HG03139 (cell line): ENCODE results near the gene C9orf40.

ENCODE experiments used
- ATAC-seq: cut with Tn5 transposase; IDR thresholded peaks from one replicate; pipeline ENCODE4 v1.9.1; 2021; ENCODE audit not compliant: unreplicated experiment

The C9orf40 gene, protein sequence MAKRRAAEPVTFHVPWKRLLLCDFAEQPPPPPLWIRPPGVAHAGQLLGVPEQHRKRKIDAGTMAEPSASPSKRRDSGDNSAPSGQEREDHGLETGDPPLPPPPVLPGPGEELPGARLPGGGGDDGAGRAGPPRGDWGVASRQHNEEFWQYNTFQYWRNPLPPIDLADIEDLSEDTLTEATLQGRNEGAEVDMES

DNA sequence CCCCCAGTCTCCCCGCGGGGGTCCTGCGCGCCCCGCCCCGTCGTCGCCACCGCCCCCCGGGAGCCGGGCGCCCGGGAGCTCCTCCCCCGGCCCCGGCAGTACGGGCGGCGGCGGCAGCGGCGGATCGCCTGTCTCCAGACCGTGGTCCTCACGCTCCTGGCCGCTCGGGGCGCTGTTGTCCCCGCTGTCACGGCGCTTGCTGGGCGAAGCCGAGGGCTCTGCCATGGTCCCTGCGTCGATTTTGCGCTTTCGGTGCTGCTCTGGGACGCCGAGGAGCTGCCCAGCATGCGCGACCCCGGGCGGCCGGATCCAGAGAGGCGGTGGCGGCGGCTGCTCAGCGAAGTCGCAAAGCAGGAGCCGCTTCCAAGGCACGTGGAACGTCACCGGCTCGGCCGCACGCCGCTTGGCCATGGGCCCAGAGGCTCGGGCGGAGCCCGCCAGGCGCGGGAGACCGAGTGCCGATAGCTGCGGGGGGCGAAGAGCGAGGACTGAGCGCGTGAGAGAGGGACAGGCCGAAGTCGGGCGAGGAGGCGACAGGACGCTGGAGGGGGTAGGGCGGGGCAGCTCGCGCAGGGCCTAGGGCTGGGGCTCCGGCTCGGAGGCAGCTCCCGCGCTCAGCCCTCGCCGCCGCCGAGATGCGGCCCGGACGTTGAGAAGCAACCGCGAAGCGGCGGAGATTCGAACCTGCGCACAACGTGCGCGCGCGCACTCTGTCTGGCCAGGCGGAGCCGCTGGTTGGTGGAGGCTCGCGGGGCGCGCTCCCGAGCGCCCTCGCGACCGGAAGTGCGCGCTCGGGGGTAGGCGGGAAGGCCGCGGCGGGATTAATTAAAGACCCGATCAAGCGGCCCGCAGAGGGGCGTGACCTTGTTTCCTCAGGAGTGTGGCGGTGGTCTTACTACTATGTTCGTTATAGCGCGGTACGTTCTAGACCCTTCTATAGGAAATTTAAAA, at the start of gene C9orf40:
C9orf40 (minus strand) TSS at position 712 of the 951 bp plus-strand sequence; CDS start at position 411, 301 bp downstream.
- ATAC-seq: peak; percentile 88

- peak; percentile 69 for ATAC-seq
Observed at GRCh38 chr9:75001719-75002421, 49.2 kb upstream of the C9orf40 start.

DNA sequence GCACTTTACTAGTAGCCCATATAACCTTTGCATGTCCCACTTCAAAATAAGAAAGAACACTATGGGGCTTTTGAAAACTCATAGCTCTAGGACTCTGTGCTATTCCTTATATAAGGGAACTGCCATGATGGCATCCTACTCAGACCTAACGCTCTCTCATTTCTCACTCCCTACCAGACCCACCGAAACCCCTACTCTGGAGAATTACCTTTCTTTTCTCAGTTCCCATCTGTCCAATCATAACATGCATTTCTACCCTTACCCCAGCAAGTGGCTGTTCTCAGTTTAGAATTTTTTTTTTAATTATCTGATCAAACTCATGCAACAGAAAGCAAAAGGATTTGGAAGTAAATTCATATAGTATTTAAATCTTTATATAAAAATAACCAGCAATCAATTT, 48.1 kb upstream of the C9orf40 start:
- no peak for ATAC-seq

- ATAC-seq: no peak
Observed at GRCh38 chr9:74985041-74985440, 32.3 kb upstream of the C9orf40 start.

DNA sequence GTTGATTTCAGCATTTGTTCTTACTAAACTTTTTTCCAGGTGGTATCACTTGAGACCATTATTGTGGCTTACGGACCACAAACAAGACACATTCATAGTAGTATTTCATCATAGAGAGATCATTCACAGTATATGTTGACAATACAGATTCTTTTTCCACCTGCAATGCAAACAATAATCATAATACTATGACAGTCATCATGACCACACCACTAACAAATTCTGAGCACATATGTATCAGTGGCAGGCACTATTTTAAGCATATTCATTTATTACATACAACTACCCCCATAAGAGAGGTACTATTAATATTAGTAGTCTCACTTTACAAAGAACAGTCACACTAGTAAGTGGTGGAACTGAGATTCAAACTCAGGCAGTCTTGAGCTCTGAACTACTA, 31.0 kb upstream of the C9orf40 start:
- no peak for ATAC-seq

DNA sequence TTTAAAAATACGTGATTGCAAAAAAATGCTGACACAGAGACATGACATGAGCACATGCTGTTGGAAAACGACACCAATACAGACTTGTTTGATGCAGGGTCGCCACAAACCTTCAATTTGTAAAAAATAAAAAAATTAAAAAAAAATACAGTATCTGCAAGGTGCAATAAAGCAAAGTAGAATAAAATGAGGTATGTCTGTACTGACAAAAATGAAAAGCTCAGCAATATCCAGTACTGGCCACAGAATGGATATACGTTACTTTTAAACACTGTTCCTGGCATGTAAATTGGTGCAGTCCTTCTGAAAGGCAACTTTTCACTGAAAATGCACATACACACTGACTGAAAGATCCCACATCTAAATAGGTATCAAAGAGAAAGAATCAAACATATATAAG, 27.1 kb upstream of the C9orf40 start:
- no peak for ATAC-seq

- ATAC-seq: no peak
Observed at GRCh38 chr9:74977287-74977686, 24.6 kb upstream of the C9orf40 start.

- no peak for ATAC-seq
Observed at GRCh38 chr9:74975538-74975937, 22.8 kb upstream of the C9orf40 start.

- no peak for ATAC-seq
Observed at GRCh38 chr9:74974558-74974957, 21.8 kb upstream of the C9orf40 start.

DNA sequence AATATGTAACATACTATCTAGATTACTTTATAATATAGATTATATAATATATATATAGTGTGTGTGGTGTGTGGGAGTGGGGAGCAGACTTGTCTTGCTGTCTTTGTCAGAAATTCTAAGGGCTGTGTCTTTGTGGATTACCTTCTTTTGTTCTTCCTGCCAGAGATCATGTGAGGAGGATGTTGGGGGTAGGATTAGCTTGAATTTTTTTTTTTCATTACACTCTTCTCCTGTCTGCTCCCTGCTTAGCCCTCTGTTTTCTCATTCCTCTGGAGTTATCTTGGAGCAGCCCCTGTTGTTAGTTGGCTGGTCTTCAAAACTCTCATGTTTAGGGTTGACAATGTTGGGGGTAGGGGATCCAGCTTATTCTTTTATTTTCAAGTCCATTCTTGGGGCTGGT, 21.0 kb upstream of the C9orf40 start:
- no peak for ATAC-seq

DNA sequence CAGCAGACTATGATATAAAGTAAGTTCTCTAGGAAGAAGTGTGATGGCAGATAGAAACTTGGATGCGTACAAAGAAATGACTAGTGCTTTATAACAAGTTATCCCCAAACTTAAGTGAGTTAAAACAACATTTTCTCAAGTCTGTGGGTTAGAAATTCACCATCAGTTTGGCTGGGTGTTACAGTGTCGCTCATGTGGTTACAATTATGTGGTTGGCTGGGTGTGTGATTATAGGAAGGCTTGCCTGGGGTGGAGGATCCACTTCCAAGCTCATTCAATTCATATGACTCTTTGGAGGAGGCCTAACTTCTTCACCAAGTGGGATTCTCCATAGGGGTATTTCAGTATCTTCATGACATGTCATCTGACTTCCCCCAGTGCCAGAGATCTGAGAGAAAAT, 10.3 kb upstream of the C9orf40 start:
- no peak for ATAC-seq

GRCh38 chr9:74961496-74961895, 8.8 kb upstream of the C9orf40 start:
- ATAC-seq: no peak

GRCh38 chr9:74960561-74960960, 7.8 kb upstream of the C9orf40 start:
- ATAC-seq: no peak

GRCh38 chr9:74958587-74958986, 5.9 kb upstream of the C9orf40 start:
- ATAC-seq: no peak

GRCh38 chr9:74953235-74953751, 581 bp upstream of the C9orf40 start:
- ATAC-seq: peak; percentile 3

- peak; percentile 27 for ATAC-seq
Observed at GRCh38 chr9:74951725-74952151, 974 bp downstream of the C9orf40 start.

- ATAC-seq: no peak
Observed at GRCh38 chr9:74951107-74951720, 1.5 kb downstream of the C9orf40 start.

DNA sequence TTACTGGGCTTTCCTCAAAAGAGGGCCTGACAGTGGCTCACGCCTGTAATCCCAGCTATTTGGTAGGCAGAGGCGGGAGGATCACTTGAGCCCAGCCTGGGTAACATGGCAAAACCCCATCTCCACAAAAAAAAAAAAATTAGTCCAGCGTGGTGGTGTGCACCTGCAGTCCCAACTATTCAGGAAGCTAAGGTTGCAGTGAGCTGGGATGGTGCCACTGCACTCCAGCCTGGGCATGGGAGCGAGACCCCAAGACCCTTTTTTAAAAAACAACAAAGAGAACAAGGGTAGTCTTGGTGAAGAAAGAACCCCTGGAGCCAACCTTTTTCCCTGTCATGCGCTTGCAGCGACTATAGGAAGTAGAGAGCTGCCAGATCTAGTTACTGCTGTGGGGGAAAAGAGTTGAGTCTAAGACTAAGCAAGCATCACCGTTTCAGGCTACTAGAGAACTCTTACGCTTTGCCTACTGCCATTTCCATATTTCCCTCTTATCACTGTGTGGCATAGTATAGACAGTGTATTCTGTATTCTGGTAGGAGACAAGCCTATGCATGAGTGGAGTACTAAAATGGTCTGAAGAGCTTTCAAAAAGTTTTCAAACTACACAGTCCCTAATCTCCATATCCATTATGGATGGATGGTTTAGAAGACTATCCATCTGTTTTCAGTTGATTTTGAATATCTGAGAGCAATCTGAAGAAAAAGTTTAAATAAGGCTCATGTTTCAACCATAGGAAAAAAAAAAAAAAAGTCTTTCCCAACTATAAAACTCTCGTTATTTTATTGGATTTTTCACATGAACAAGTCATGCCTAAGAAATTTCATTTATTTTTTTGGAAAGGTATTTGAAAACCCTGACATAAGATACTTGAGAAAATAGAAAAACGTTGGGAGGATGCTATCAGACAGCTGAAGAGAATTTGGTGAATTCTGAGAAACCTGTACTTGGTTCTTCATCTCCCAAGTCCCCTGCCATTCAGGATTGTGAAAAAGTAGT, 2.6 kb downstream of the C9orf40 start:
- no peak for ATAC-seq

DNA sequence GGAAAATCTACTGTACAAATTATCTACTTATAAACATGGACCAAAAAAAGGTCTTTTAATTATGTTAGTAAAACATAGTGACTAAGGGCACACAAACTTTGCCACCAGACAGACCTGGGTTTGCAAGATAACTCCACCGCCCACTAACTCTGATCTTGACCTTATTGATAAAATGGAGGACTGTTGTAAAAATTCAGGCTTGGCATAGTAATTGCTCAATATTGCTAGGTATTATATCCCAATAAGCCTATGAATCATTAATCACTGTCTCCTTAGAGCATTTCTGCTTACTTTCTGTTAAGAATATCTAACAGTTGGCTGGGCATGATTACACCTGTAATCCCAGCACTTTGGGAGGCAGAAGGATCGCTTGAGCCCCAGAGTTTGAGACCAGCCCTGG, 3.8 kb downstream of the C9orf40 start:
- ATAC-seq: no peak

- ATAC-seq: no peak
Observed at GRCh38 chr9:74946686-74947085, 6.0 kb downstream of the C9orf40 start.
